GM18505 (cell line): Measurements from ENCODE around the gene ZNF750.

Source experiments
- ATAC-seq: cut with Tn5 transposase; IDR thresholded peaks from one replicate; pipeline ENCODE4 v1.9.1; 2021; ENCODE audit not compliant: unreplicated experiment
- POLR2A ChIP-seq: IDR thresholded peaks from 4 replicates; pipeline ENCODE4 v1.6.1; 2011; ENCODE audit warnings: borderline replicate concordance; ENCODE audit not compliant: insufficient read depth, insufficient read length; ENCODE audit errors: extremely low read depth

ZNF750 gene

GRCh38 chr17:82783498-82783897, 56.3 kb downstream of the ZNF750 start:
- TF ChIP-seq POLR2A: no peak
- no peak for ATAC-seq

- ATAC-seq: no peak
- TF ChIP-seq POLR2A: no peak
These were observed 57.1 kb downstream of the ZNF750 start for GRCh38 chr17:82782657-82783207.

GRCh38 chr17:82781894-82782274, 57.9 kb downstream of the ZNF750 start:
- TF ChIP-seq POLR2A: no peak
- no peak for ATAC-seq

- no peak for ATAC-seq
- TF ChIP-seq POLR2A: no peak
These were observed 58.6 kb downstream of the ZNF750 start for GRCh38 chr17:82780971-82781893.

GRCh38 chr17:82780195-82780594, 59.6 kb downstream of the ZNF750 start:
- ATAC-seq: no peak
- no peak for TF ChIP-seq POLR2A

- no peak for TF ChIP-seq POLR2A
- no peak for ATAC-seq
These were observed 60.3 kb downstream of the ZNF750 start for GRCh38 chr17:82779541-82779940.
